ENCODE data around the gene ANK3.

Gene ANK3

GRCh38 chr10:60429084-60429849 is 39.6 kb upstream of the ANK3 start:
- no peak overlapping the region for H3K4me3 ChIP-seq (ENCODE audit: low read depth, low read length)
- no peak for DNase-seq (ENCODE audit: low read depth)
- no peak for TF ChIP-seq CTCF (IDR thresholded peaks at IDR 0.05; ENCODE audit: low read depth, low read length)
- no peak for TF ChIP-seq MYC (IDR thresholded peaks at IDR 0.05; ENCODE audit: low read depth, low read length)
- no peak for TF ChIP-seq MAX (IDR thresholded peaks at IDR 0.05; ENCODE audit: low read depth, low read length)
- TF ChIP-seq POLR2A (IDR thresholded peaks at IDR 0.05; ENCODE audit: extremely low read depth, insufficient read length): no peak

- no peak for TF ChIP-seq POLR2A (IDR thresholded peaks at IDR 0.05; ENCODE audit: extremely low read depth, insufficient read length)
- TF ChIP-seq CTCF (IDR thresholded peaks at IDR 0.05; ENCODE audit: low read depth, low read length): no peak
- no peak for TF ChIP-seq MYC (IDR thresholded peaks at IDR 0.05; ENCODE audit: low read depth, low read length)
- TF ChIP-seq MAX (IDR thresholded peaks at IDR 0.05; ENCODE audit: low read depth, low read length): no peak
- H3K4me3 ChIP-seq (ENCODE audit: low read depth, low read length): no peak overlapping the region
- no peak for DNase-seq (ENCODE audit: low read depth)
Measured at GRCh38 chr10:60428387-60428737, 38.7 kb upstream of the ANK3 start.

GRCh38 chr10:60427709-60428386 is 38.2 kb upstream of the ANK3 start:
- no peak overlapping the region for H3K4me3 ChIP-seq (ENCODE audit: low read depth, low read length)
- TF ChIP-seq CTCF (IDR thresholded peaks at IDR 0.05; ENCODE audit: low read depth, low read length) (no peak), MAX (IDR thresholded peaks at IDR 0.05; ENCODE audit: low read depth, low read length) (no peak), POLR2A (IDR thresholded peaks at IDR 0.05; ENCODE audit: extremely low read depth, insufficient read length) (no peak), MYC (IDR thresholded peaks at IDR 0.05; ENCODE audit: low read depth, low read length) (no peak)

GRCh38 chr10:60427148-60427547 is 37.5 kb upstream of the ANK3 start:
- no peak for DNase-seq (ENCODE audit: low read depth)
- TF ChIP-seq MYC (IDR thresholded peaks at IDR 0.05; ENCODE audit: low read depth, low read length) (no peak), POLR2A (IDR thresholded peaks at IDR 0.05; ENCODE audit: extremely low read depth, insufficient read length) (no peak)
- H3K4me3 ChIP-seq (ENCODE audit: low read depth, low read length): no peak overlapping the region

More at GRCh38 chr10:60427709-60428386, 38.2 kb upstream of the ANK3 start:
- no peak for DNase-seq (ENCODE audit: low read depth)

GRCh38 chr10:60426425-60426824 is 36.8 kb upstream of the ANK3 start:
- H3K4me3 ChIP-seq (ENCODE audit: low read depth, low read length): no peak overlapping the region
- DNase-seq (ENCODE audit: low read depth): no peak
- TF ChIP-seq MYC (IDR thresholded peaks at IDR 0.05; ENCODE audit: low read depth, low read length) (no peak), MAX (IDR thresholded peaks at IDR 0.05; ENCODE audit: low read depth, low read length) (no peak), CTCF (IDR thresholded peaks at IDR 0.05; ENCODE audit: low read depth, low read length) (no peak), POLR2A (IDR thresholded peaks at IDR 0.05; ENCODE audit: extremely low read depth, insufficient read length) (no peak)

- TF ChIP-seq MYC (IDR thresholded peaks at IDR 0.05; ENCODE audit: low read depth, low read length): no peak
- no peak for TF ChIP-seq CTCF (IDR thresholded peaks at IDR 0.05; ENCODE audit: low read depth, low read length)
- TF ChIP-seq POLR2A (IDR thresholded peaks at IDR 0.05; ENCODE audit: extremely low read depth, insufficient read length): no peak
- TF ChIP-seq MAX (IDR thresholded peaks at IDR 0.05; ENCODE audit: low read depth, low read length): no peak
- no peak for DNase-seq (ENCODE audit: low read depth)
- no peak overlapping the region for H3K4me3 ChIP-seq (ENCODE audit: low read depth, low read length)
Measured at GRCh38 chr10:60425392-60426110, 35.9 kb upstream of the ANK3 start.
